Posterior cingulate gyrus (tissue), 11 donors: Measurements from ENCODE around the gene HBG1.
A peak's percentile ranks its signal among the peaks of the same experiment; 100 is the strongest.
"Not testable (repeated sequence)": the region's sequence is repeated elsewhere in the genome, so short reads cannot be mapped to it uniquely, and the experiment has no call there.

ENCODE experiments used
- DNase-seq, 10 donors: peaks; one replicate each; pipeline versions ENCODE4 v3.0.0 to v3.0.0-alpha.2; 2020 to 2021; ENCODE audit warnings: mixed read lengths in 3 of 10
- intact Hi-C: fragments of 100-400 bp; cut with DNase I; formaldehyde crosslinking; loops from one replicate; pipeline ENCODE4 v1.15.1; 2023

Gene HBG1

DNA sequence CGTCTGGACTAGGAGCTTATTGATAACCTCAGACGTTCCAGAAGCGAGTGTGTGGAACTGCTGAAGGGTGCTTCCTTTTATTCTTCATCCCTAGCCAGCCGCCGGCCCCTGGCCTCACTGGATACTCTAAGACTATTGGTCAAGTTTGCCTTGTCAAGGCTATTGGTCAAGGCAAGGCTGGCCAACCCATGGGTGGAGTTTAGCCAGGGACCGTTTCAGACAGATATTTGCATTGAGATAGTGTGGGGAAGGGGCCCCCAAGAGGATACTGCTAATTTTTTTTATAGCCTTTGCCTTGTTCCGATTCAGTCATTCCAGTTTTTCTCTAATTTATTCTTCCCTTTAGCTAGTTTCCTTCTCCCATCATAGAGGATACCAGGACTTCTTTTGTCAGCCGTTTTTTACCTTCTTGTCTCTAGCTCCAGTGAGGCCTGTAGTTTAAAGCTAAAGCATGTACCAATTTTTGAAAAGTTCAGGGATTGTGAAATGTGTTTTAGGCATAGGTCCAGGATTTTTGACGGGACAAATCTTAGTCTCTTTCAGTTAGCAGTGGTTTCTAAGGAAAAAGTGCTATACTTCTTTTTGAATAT, at the start of gene HBG1:
HBG1 (minus strand) TSS at position 51 of the 590 bp plus-strand sequence. CDS start 53 bp downstream, outside the sequence.
- intact Hi-C loops, DNase-seq: not testable (repeated sequence)

DNA sequence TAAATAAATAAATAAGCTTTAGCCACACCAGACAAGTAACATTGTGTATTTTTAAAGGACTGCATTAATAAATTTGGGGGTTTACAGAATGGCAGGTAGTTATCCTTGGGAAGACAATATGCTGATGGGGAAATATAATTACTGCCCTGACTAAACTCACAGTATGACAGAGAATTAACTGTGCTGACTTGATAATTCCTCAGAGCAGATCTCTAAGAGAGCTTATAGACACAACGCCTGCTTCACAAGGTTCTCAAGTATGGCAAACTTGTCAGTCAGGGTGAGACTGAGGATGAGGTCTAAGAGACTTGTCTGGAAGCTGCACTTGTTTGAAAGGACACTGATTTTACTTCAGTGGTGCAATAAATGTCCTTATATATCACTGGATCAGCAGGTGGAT, 48.8 kb upstream of the HBG1 start:
- no peak for DNase-seq
- intact Hi-C loops: no loop called here

DNA sequence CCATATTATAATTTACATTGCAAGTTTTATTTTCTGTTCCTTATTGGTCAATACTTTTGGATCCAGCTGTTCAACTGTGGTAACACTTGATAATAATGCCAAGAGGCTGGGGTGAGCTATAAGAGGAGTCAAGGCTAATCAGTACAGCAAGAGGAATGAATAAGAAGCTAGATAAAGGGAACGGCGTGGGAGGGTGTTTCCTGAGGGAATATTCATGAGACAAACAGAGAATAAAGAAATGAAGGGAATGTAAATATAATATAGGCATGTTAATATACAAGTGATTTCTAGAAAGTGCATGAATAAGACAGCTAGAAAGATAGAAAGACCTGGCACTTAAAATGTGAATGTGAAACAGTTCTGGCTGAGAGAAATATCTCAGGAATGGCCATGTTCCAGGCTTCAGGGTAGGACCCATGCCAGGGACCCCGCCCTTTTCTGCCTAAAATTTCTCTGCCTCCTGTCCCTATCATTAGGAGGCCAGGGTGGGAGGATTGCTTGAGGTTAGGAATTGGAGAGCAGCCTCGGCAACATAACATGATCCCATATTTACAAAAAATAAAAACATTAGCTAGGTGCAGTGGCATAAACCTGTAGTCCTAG, 48.2 kb upstream of the HBG1 start:
- DNase-seq: no peak
- intact Hi-C loops: no loop called here

DNA sequence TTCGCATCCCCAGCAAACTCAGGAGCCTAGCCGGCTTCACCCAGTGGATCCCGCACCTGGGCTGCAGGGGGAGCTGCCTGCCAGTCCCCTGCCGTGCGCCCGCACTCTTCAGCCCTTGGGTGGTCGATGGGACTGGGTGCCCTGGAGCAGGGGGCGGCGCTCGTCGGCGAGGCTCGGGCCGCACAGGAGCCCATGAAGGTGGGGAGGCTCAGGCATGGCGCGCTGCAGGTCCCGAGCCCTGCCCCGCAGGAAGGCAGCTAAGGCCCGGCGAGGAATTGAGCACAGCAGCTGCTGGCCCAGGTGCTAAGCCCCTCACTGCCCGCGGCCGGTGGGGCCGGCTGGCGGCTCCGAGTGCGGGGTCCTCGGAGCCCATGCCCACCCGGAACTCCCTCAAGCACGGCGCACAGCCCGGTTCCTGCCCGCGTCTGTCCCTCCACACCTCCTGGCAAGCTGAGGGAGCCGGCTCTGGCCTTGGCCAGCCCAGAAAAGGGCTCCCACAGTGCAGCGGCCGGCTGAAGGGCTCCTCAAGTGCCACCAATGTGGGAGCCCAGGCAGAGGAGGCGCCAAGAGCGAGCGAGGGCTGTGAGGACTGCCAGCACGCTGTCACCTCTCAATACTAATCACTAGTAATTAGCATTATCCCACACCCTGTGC, 44.8 kb upstream of the HBG1 start:
- intact Hi-C loops: not testable (repeated sequence)
- peak in 3 of 10 donors; percentile 64 to 80 (median 79) for DNase-seq

DNA sequence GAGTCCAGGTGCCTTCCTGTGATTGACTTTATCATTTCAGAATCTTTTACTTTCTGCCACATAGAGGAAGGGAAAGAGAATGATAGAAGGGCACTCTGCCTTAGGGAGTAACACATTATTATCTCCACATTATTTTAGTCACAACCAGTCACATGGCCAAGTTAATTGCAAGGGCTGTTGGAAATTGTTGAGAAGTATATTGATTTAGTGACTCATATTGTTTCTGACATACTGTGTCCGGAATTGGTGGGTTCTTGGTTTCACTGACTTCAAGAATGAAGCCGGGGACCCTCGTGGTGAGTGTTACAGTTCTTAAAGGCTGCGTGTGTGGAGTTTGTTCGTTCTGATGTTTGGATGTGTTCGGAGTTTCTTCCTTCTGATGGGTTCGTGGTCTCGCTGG, 43.4 kb upstream of the HBG1 start:
- intact Hi-C loops: no loop called here
- DNase-seq: no peak

DNA sequence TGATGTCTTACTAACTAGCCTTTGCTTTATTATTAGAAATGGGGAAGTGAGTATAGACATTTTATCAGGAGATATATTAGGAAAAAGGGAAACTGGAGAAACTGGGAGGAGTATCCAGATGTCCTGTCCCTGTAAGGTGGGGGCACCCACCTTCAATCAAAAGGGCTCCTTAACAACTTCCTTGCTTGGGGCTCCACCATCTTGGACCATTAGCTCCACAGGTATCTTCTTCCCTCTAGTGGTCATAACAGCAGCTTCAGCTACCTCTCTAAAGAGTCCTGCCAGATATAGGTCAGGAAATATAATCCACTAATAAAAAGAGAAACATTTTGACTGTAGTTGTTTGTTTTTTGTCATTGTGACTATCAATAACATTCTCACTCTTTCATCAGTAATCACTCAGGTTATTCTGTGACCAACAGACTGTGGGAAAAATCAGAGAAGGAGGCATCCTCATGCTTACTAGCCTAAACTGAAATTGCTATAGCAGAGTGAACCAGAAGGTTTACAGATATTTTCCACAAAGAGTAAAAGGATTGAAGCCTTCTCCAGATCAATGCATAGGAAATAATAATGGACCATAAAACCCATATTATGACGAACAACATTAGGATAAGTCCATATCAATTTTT, 41.7 kb upstream of the HBG1 start:
- intact Hi-C loops: no loop called here
- DNase-seq: no peak

DNA sequence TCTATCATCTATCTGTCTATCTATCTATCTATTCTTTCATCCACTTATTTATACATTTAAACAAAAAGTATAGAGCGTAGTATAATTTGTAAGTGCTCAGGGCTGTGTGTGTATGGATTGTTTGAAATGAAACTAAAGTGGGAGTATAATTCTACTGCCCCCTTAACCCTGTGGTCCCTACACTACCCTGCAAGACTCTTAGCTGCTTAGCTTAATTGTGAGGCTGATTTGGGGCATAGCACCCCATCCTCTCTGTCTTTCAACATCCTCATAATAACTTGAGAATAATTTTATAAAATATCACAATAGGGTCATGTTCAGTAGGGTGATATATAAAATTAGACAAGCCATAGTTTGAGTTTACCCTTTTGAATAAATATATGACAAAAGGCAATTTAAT, 40.4 kb upstream of the HBG1 start:
- no peak for DNase-seq
- intact Hi-C loops: no loop called here

DNA sequence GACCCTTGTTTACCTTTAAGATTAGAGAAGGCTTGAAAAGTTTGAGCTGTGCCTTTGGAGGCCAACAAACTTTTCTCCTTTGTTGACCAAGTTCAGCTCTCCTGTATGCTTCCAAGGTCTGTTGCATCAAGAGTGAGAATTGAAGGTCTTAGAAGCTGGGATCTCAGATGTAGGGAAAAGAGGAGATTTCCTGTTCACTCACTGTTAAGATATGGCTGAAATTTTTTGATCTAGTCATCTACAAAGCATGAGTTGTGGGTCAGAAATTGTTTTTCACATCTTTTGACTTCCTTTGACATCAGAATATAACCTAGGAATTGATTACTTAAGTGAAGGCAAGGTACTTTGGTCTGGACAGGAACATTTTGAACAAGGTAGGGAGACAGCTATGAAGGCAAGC, 40.0 kb upstream of the HBG1 start:
- intact Hi-C loops: no loop called here
- no peak for DNase-seq

DNA sequence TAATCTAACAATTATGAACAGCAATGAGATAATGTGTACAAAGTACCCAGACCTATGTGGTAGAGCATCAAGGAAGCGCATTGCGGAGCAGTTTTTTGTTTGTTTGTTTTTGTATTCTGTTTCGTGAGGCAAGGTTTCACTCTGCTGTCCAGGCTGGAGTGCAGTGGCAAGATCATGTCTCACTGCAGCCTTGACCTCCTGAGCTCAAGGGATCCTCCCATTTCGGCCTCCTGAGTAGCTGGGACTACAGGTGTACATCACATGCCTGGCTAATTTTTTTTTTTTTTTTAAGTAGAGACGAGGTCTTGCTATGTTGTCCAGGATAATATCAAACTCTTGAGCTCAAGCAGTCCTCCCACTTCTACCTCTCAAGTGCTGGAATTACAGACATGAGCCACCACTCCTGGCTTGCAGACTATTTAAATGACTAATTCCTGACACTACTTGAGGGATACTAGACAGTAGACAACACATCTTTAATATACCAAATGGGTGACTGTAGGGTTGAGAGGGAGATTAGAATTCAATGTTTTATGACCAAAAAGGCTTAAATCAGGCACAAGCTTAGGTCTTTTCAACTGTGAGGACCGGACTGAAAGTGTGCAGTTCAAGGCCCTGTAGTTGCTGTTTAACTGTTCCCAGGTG, 39.4 kb upstream of the HBG1 start:
- DNase-seq: no peak
- intact Hi-C loops: no loop called here

DNA sequence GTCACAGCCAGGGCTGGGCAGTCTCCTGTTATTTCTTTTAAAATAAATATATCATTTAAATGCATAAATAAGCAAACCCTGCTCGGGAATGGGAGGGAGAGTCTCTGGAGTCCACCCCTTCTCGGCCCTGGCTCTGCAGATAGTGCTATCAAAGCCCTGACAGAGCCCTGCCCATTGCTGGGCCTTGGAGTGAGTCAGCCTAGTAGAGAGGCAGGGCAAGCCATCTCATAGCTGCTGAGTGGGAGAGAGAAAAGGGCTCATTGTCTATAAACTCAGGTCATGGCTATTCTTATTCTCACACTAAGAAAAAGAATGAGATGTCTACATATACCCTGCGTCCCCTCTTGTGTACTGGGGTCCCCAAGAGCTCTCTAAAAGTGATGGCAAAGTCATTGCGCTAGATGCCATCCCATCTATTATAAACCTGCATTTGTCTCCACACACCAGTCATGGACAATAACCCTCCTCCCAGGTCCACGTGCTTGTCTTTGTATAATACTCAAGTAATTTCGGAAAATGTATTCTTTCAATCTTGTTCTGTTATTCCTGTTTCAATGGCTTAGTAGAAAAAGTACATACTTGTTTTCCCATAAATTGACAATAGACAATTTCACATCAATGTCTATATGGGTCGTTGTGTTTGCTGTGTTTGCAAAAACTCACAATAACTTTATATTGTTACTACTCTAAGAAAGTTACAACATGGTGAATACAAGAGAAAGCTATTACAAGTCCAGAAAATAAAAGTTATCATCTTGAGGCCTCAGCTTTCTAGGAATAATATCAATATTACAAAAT, 38.6 kb upstream of the HBG1 start:
- intact Hi-C loops: no loop called here
- DNase-seq: peak in 1 of 10 donors; percentile 44

DNA sequence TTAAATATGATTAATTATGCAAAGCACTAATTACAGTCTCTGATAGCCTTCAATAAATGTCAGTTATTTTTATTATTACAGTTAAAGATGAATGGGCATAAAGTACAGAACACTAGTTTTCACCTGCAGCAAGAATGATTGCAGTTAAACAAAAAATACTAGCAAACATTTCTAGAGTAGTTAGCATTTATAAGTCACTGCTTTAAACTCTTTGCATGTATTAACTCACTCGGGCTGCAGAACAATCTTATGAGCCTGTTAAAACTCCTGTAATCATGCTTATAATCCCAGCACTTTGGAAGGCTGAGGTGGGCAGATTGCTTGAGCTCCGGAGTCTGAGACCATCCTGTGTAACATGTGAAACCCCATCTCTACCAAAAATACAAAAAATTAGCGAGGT, 37.2 kb upstream of the HBG1 start:
- intact Hi-C loops: no loop called here
- DNase-seq: no peak

DNA sequence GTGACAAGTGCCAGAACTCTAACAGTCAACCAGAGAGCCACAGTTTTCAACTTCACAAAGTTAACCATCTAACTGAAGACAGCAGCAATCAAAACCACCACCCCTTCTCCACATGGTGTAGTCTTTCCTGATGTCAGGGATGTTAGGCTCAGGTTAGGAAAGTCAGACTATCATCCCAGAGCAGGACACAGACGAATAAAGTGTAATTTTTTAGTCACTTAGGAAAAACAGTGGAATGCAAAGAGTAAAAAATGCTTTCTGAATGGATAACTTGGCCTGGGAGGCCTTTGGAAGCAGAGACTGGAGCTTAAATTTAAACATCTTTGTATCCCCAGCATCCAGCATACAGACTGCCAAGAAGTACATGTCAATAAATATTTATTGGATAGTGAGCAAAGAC, 36.7 kb upstream of the HBG1 start:
- intact Hi-C loops: no loop called here
- DNase-seq: no peak

DNA sequence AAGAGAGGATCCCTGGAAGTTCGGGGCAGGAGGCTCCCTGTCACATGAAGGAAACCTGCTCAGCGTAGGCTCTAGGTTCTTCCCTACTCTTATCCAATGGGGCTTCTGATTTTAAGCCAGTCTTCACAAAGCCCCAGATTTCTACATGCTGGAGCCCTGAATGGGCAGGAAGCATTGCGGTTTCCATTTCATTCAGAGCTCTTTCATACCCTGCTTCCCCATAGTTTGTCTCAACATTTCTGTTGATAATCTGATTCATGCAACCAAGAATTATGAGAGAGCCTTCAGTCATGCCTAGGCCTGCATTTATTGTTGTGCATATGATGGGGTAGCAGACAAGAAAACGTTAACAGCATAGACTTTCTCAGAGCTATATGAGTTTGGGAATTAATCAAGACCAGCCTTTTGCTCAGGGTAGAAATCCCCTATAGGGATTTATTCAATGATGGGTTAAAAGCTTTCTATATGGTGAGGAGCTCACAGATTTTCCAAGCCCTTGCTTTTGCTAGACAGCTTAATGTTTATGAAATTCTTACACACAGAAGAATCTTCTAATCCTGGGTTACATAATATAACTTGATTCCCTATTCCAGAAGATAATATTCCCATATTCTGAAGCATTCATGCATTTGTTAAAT, 36.2 kb upstream of the HBG1 start:
- intact Hi-C loops: no loop called here

DNA sequence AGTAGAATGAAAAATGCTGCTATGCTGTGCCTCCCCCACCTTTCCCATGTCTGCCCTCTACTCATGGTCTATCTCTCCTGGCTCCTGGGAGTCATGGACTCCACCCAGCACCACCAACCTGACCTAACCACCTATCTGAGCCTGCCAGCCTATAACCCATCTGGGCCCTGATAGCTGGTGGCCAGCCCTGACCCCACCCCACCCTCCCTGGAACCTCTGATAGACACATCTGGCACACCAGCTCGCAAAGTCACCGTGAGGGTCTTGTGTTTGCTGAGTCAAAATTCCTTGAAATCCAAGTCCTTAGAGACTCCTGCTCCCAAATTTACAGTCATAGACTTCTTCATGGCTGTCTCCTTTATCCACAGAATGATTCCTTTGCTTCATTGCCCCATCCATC, 35.0 kb upstream of the HBG1 start:
- intact Hi-C loops: no loop called here

More for the DNA sequence above, 36.2 kb upstream of the HBG1 start:
- DNase-seq: no peak

DNA sequence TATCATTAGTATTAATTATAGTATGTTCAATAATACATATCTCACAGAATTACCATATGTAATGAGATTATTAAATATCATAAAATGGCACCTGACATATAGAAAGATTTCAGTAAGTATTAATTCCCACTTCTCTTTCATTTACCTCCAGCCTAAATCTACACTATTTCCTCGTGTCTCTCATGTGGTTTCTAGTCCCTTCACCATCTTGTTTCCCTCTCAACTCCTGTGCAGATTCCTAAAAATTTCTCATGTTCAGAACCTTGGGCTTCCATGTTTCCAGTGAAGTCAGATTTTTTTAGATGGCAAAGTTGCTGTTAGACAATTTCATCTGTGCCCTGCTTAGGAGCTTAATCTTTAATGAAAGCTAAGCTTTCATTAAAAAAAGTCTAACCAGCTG, 34.2 kb upstream of the HBG1 start:
- intact Hi-C loops: no loop called here

More for the DNA sequence above, 35.0 kb upstream of the HBG1 start:
- DNase-seq: no peak

DNA sequence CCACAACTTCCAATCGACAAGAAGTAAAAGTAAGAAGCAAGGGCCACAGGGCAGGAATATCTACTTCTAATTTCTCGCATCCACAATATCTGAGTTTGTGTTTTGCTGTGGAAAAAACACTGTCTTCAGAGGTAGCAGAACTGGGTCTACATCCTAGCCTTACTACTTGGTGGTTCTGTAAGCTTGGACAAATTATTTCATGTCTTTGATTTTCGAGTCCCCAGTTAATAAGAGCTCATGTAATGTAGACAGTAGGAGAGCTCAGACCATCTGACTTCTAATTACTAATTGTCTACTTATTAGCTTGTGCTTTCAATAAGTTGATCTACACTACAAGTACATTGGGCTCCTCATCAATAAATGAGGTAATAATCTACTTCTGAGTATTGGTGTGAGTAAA, 33.4 kb upstream of the HBG1 start:
- intact Hi-C loops: no loop called here
- no peak for DNase-seq

More for the DNA sequence above, 34.2 kb upstream of the HBG1 start:
- no peak for DNase-seq

DNA sequence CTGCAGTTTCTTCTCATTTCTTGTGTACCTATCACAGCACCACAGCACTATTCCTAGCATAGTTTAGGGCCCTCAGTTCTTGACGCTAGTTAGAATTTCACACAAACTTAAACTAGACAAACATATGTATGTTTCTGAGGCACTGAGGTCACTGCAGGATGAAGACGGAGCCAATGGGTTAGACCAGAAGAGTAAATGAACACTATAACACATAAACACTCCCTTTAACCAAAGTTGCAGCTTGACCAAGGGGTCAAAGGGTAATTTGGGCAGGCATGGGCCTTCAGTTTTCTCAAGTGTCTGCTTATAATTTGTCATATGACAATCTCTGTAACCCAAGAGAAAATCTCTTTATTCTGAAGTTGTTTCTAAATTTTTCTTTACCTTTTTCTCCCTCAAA, 33.0 kb upstream of the HBG1 start:
- intact Hi-C loops: no loop called here
- DNase-seq: no peak

DNA sequence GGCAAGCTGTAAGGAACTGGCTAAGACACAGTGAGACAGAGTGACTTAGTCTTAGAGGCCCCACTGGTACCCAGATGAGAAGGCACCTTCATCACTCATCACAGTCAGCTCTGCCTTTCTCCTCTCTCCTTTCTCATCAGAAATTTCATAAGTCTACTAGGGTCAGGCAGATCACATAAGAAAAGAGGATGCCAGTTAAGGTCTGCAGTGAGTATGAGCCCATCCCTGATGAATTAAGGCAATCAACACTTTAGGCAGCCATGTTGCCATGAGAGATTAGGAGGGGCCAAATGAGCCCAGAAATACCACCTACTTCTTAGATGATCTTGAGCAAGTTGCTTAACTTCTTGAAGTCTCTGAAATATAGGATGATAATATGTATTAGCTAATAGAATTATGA, 31.9 kb upstream of the HBG1 start:
- intact Hi-C loops: no loop called here

DNA sequence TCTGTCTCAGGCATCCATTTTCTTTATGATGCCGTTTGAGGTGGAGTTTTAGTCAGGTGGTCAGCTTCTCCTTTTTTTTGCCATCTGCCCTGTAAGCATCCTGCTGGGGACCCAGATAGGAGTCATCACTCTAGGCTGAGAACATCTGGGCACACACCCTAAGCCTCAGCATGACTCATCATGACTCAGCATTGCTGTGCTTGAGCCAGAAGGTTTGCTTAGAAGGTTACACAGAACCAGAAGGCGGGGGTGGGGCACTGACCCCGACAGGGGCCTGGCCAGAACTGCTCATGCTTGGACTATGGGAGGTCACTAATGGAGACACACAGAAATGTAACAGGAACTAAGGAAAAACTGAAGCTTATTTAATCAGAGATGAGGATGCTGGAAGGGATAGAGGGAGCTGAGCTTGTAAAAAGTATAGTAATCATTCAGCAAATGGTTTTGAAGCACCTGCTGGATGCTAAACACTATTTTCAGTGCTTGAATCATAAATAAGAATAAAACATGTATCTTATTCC, 31.0 kb upstream of the HBG1 start:
- intact Hi-C loops: no loop called here

More for the DNA sequence above, 31.9 kb upstream of the HBG1 start:
- no peak for DNase-seq

More for the DNA sequence above, 31.0 kb upstream of the HBG1 start:
- peak in 3 of 10 donors; percentile 7 to 80 (median 62) for DNase-seq
